ENCODE measurements around the gene ERFL.

The ERFL gene

DNA sequence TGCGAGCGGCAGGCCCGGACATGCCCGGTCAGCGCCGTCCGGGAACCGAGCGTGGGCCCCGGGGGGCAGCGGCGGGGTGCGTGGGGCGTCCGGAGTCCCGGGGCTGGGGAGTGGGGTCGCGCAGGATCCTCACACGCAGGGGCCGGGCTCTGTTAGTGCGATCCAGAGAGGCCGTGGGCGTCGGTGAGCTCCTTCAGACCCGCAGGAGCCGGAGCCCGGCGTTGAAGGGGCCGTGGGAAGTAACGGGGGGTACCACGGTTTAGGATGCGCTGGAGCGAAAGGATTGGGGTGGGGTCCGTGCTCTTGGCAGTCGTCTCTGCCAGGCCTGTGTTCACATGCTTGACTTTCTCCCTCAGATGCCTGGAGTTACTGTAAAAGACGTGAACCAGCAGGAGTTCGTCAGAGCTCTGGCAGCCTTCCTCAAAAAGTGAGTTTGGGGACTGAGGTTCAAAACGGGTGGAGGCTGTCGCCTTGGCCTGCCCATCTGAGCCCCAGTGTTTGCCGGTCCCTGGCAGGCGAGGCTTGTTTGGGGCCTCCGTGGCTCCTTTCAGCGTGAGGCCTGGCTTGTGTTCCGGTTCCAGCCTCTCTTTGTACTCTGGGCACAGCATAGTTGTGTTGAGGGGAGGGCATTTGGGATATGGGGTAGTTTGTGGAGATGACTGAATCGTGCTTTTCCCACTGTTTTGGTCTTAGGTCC lies 67.7 kb downstream of the ERFL start:
- Histone ChIP-seq H3K9me2 (ENCODE audit: low read depth, low read length) (no peaks in the 10 kb centered on the region), H4K20me1 (ENCODE audit: insufficient read depth, low read length) (no peaks in the 10 kb centered on the region), H3F3A (ENCODE audit: insufficient read depth, low read length) (no peaks in the 10 kb centered on the region), H3K4me3 (ENCODE audit: low read depth, low read length, poor library complexity, severe bottlenecking) (peak overlapping the region; percentile 100), H3K36me3 (ENCODE audit: insufficient read depth, low read length) (peaks cover 53% of the 10 kb centered on the region), H3K4me1 (ENCODE audit: insufficient read depth, low read length, severe bottlenecking) (peaks cover 55% of the 10 kb centered on the region), H3K27ac (ENCODE audit: low read depth, low read length, poor library complexity, severe bottlenecking) (peak overlapping the region; percentile 92), H3K4me2 (ENCODE audit: low read length) (peak overlapping the region; percentile 92), H3K27me3 (ENCODE audit: insufficient read depth, low read length) (no peaks in the 10 kb centered on the region), H3K9ac (ENCODE audit: low read length) (peak overlapping the region; percentile 100), H2AFZ (ENCODE audit: low read length) (no peak overlapping the region), H3K79me2 (ENCODE audit: insufficient read depth, low read length) (peaks cover 43% of the 10 kb centered on the region), H3K9me3 (ENCODE audit: low read length) (no peaks in the 10 kb centered on the region)
- TF ChIP-seq, protein P1, sequence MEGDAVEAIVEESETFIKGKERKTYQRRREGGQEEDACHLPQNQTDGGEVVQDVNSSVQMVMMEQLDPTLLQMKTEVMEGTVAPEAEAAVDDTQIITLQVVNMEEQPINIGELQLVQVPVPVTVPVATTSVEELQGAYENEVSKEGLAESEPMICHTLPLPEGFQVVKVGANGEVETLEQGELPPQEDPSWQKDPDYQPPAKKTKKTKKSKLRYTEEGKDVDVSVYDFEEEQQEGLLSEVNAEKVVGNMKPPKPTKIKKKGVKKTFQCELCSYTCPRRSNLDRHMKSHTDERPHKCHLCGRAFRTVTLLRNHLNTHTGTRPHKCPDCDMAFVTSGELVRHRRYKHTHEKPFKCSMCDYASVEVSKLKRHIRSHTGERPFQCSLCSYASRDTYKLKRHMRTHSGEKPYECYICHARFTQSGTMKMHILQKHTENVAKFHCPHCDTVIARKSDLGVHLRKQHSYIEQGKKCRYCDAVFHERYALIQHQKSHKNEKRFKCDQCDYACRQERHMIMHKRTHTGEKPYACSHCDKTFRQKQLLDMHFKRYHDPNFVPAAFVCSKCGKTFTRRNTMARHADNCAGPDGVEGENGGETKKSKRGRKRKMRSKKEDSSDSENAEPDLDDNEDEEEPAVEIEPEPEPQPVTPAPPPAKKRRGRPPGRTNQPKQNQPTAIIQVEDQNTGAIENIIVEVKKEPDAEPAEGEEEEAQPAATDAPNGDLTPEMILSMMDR (IDR thresholded peaks at IDR 0.05; ENCODE audit: low read length): no peak
- no peak for TF ChIP-seq EZH2 (IDR thresholded peaks at IDR 0.05; ENCODE audit: borderline replicate concordance, low read length)

DNA sequence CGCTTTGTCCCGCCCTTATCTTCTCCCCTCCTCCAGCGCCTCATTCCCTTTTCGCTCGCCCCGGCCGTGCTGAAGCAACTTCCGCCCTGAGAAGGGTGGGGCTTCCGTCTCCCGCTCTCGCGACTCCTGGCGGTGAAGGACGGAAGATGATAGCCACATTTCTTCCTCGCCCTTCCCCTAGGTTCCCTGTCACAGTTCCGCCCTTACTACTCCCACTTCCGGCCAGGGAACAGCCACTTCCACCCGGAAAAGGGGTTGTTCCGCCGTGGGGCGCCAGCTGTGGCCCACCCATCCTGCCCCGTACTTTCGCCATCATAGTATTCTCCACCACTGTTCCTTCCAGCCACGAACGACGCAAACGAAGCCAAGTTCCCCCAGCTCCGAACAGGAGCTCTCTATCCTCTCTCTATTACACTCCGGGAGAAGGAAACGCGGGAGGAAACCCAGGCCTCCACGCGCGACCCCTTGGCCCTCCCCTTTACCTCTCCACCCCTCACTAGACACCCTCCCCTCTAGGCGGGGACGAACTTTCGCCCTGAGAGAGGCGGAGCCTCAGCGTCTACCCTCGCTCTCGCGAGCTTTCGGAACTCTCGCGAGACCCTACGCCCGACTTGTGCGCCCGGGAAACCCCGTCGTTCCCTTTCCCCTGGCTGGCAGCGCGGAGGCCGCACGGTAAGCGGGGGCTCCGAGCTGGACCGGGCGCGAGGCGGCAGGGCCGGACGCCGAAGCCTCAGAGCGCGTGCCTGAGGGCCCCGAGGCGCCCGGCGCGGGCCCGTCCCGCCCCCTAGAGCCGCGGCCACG lies 68.4 kb downstream of the ERFL start, which contains the start of gene RPS19:
Gene RPS19, plus strand, starts transcription at position 638 of the 801 bp plus-strand sequence. CDS start 520 bp downstream, outside the sequence.
- Histone ChIP-seq H3K9me3 (ENCODE audit: low read length) (no peaks in the 10 kb centered on the region), H3K27me3 (ENCODE audit: insufficient read depth, low read length) (no peaks in the 10 kb centered on the region), H3K27ac (ENCODE audit: low read depth, low read length, poor library complexity, severe bottlenecking) (peak within 1 kb of the TSS; percentile 92), H3K36me3 (ENCODE audit: insufficient read depth, low read length) (peaks cover 45% of the 10 kb centered on the region), H4K20me1 (ENCODE audit: insufficient read depth, low read length) (no peaks in the 10 kb centered on the region), H2AFZ (ENCODE audit: low read length) (peak within 1 kb of the TSS; percentile 39), H3K9ac (ENCODE audit: low read length) (peak within 1 kb of the TSS; percentile 100), H3F3A (ENCODE audit: insufficient read depth, low read length) (no peaks in the 10 kb centered on the region), H3K4me2 (ENCODE audit: low read length) (peak within 1 kb of the TSS; percentile 92), H3K79me2 (ENCODE audit: insufficient read depth, low read length) (peaks cover 42% of the 10 kb centered on the region), H3K9me2 (ENCODE audit: low read depth, low read length) (no peaks in the 10 kb centered on the region), H3K4me1 (ENCODE audit: insufficient read depth, low read length, severe bottlenecking) (peaks cover 48% of the 10 kb centered on the region), H3K4me3 (ENCODE audit: low read depth, low read length, poor library complexity, severe bottlenecking) (peak within 1 kb of the TSS; percentile 100)
- TF ChIP-seq, protein P1 (IDR thresholded peaks at IDR 0.05; ENCODE audit: low read length): 0 out of 2 replicates have a peak, but pooled peaks have one; percentile 7
- TF ChIP-seq EZH2 (IDR thresholded peaks at IDR 0.05; ENCODE audit: borderline replicate concordance, low read length): no peak

DNA sequence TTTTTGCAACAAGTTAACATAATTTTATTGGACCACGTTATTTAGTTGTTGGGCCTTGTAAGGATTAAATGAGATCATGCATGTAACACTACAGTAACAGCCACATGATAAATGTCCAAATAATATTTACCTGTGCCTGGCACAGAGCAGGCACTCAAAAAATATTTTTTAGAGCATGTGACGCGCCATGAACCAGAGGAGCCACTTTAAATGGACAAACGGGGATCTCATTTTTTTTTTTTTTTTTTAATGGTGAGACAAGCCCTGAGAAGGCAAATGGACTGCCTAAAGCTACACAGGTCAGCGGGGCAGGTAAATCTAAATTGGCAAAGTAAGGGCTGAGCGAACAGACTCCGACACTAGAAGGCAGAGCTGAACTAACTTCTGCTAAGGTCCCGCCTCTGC lies 69.0 kb downstream of the ERFL start:
- H2AFZ ChIP-seq (ENCODE audit: low read length): peak overlapping the region; percentile 39
- no peaks in the 10 kb centered on the region for H3K9me2 ChIP-seq (ENCODE audit: low read depth, low read length)
- peak overlapping the region; percentile 55 for H3K4me2 ChIP-seq (ENCODE audit: low read length)
- peaks cover 39% of the 10 kb centered on the region for H3K36me3 ChIP-seq (ENCODE audit: insufficient read depth, low read length)
- no peaks in the 10 kb centered on the region for H3F3A ChIP-seq (ENCODE audit: insufficient read depth, low read length)
- H3K4me3 ChIP-seq (ENCODE audit: low read depth, low read length, poor library complexity, severe bottlenecking): peak overlapping the region; percentile 34
- peaks cover 36% of the 10 kb centered on the region for H3K79me2 ChIP-seq (ENCODE audit: insufficient read depth, low read length)
- peak overlapping the region; percentile 54 for H3K9ac ChIP-seq (ENCODE audit: low read length)
- H4K20me1 ChIP-seq (ENCODE audit: insufficient read depth, low read length): no peaks in the 10 kb centered on the region
- H3K9me3 ChIP-seq (ENCODE audit: low read length): no peaks in the 10 kb centered on the region
- TF ChIP-seq EZH2 (IDR thresholded peaks at IDR 0.05; ENCODE audit: borderline replicate concordance, low read length): no peak
- TF ChIP-seq, protein P1 (IDR thresholded peaks at IDR 0.05; ENCODE audit: low read length): peak; percentile 51
- H3K4me1 ChIP-seq (ENCODE audit: insufficient read depth, low read length, severe bottlenecking): peaks cover 42% of the 10 kb centered on the region
- H3K27me3 ChIP-seq (ENCODE audit: insufficient read depth, low read length): no peaks in the 10 kb centered on the region
- no peak overlapping the region for H3K27ac ChIP-seq (ENCODE audit: low read depth, low read length, poor library complexity, severe bottlenecking)

Measured in OCI-LY1 (cell line).